KOPT-K1 (cell line): ENCODE measurements around the gene TRABD.
"Not testable (repeated sequence)": the region's sequence is repeated elsewhere in the genome, so short reads cannot be mapped to it uniquely, and the experiment has no call there.

Experiments used
- H3K27ac ChIP-seq: fragments of 200-600 bp; sonication (generic); 2 replicates; pipeline ENCODE4 v1.5.1; 2016; ENCODE audit warnings: antibody characterized with exemption, mild to moderate bottlenecking, low read depth, low read length; ENCODE audit not compliant: poor library complexity, severe bottlenecking
- H3K36me3 ChIP-seq: fragments of 200-600 bp; sonication (generic); 2 replicates; pipeline ENCODE4 v1.5.1; 2017; ENCODE audit warnings: antibody characterized with exemption, mild to moderate bottlenecking, low read length, moderate library complexity; ENCODE audit not compliant: insufficient read depth
- H3K9me3 ChIP-seq: fragments of 200-600 bp; sonication (generic); 2 replicates; pipeline ENCODE4 v1.5.1; 2017; ENCODE audit warnings: antibody characterized with exemption, low read length, mild to moderate bottlenecking; ENCODE audit not compliant: insufficient read depth, poor library complexity, severe bottlenecking

Gene TRABD

DNA sequence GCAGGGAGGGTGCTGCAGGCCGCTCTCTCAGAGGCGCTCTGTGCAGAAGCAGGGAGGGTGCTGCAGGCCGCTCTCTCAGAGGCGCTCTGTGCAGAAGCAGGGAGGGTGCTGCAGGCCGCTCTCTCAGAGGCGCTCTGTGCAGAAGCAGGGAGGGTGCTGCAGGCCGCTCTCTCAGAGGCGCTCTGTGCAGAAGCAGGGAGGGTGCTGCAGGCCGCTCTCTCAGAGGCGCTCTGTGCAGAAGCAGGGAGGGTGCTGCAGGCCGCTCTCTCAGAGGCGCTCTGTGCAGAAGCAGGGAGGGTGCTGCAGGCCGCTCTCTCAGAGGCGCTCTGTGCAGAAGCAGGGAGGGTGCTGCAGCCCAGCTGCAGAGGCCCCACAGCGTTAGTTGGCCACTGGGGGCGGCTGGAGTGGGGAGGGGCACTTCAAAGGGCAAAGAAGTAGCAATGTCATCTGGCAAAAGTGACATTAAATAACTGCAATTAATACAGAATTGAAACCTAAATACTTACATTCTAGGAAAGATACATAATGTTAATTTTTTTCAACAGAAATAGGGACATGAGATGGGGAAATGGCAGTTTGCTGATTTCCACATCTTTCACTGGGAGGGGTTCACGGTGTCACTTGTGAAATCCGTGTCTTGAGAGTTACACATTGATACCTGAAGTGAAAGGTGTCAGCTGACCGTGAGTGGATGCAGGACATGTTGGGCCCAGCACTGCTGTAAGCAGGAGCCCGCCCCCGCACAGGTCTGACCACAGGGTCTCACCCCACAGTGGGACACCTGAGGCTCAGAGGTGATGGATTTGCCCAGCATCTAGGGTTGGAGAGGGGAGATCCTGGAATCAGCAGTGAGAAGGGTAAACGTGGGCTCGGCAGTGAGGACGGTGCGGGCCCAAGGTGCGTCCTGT lies 38.2 kb upstream of the TRABD start:
- H3K9me3 ChIP-seq, H3K36me3 ChIP-seq, H3K27ac ChIP-seq: not testable (repeated sequence)

DNA sequence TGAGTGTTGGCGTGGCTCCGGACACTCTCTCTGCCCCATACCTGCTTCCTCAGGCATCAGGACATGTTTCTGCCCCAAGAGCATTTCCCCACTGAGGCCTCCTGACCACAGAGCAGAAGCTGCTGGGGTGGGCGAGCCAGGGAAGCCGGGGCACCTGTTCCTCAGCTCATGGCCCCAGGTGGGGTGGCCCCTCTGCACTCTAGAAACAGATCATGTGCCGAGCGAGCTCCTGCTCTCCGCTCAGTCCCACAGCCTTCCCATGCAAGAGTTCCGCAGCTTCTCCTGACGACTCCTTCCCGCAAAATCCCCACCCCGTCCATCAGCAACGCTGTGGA lies 37.6 kb upstream of the TRABD start:
- H3K27ac ChIP-seq, result no peak overlapping the region
- H3K36me3 ChIP-seq, result no peaks in the 10 kb centered on the region
- H3K9me3 ChIP-seq, result no peaks in the 10 kb centered on the region

DNA sequence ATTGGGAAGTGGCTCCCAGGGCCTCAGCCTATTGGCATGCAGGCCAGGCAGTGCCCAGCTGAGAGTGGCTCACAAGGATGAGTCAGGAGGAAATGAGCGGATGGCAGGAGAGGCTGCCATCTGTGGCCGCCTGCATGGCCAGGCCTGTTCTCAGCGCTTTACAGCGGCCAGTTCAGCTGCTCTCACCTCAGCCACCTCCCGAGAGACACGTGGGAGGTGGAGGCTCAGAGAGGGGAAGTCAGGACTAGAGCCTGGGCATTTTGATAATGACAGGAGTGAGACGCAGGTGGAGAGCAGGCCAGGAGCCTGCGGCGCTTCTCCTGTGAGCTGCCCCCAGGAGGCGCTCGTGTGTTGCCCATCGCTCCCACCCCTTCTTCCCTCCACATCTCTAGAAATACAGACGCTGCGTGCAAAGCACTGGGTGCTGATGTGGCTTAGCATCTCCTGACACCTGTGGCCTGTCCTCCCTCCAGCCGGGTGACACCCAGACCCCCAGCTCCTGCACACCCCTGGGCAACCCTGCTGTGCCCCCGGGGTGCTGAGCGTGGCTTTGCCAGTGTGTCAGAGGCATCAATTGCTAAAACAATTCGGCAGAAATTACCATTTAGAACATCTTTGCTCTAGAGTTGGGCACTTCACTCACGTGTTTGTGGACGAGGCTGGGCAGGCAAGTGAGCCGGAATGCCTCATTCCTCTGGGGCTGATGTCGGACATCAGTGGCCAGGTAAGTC lies 36.6 kb upstream of the TRABD start:
- H3K9me3 ChIP-seq, result no peaks in the 10 kb centered on the region

DNA sequence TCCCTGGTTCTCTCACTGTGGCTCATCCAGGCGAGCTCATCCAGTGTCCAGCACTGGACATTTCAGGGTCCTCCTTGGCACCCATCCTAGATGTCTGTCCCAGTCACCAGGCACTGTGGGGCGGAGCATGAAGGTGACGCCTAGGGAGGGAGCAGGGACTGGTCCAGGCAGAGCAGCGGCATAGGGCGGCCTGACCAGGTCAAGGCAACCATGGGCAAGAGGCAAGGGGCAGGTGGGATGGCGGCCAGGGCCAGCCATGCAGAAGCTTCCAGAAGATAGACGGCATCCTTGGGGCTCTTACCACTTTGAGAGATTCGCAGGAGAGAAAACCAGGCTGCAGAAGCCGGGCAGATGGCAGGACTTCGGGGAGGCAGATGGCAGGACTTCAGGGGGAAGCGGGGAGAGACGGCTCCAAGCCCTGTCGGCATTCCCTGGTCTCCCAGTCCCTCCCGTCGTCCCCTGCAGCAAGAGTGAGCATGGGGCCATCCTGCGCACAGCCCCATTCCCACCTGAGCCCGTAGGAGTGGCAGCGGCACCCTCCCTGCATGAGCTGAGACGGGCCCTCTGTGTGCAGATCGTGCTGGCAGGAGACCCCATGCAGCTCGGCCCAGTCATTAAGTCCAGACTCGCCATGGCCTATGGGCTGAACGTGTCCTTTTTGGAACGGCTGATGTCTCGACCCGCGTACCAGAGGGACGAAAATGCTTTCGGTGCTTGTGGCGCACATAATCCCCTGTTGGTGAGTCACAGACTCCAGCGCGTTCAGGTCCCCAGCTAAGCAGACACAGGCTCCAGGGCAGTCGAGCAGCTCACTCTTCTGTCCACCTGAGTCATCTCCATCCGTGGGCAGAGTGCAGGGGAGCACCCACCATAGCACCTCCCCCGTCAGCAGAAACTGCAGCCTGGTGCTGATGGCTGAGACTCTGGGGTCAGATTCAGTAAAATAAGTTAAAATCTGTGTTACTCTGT lies 35.3 kb upstream of the TRABD start:
- H3K27ac ChIP-seq, result no peak overlapping the region
- no peaks in the 10 kb centered on the region for H3K9me3 ChIP-seq
- H3K36me3 ChIP-seq, result no peaks in the 10 kb centered on the region

More for the DNA sequence above, 36.6 kb upstream of the TRABD start:
- Histone ChIP-seq H3K27ac (no peak overlapping the region), H3K36me3 (no peaks in the 10 kb centered on the region)

DNA sequence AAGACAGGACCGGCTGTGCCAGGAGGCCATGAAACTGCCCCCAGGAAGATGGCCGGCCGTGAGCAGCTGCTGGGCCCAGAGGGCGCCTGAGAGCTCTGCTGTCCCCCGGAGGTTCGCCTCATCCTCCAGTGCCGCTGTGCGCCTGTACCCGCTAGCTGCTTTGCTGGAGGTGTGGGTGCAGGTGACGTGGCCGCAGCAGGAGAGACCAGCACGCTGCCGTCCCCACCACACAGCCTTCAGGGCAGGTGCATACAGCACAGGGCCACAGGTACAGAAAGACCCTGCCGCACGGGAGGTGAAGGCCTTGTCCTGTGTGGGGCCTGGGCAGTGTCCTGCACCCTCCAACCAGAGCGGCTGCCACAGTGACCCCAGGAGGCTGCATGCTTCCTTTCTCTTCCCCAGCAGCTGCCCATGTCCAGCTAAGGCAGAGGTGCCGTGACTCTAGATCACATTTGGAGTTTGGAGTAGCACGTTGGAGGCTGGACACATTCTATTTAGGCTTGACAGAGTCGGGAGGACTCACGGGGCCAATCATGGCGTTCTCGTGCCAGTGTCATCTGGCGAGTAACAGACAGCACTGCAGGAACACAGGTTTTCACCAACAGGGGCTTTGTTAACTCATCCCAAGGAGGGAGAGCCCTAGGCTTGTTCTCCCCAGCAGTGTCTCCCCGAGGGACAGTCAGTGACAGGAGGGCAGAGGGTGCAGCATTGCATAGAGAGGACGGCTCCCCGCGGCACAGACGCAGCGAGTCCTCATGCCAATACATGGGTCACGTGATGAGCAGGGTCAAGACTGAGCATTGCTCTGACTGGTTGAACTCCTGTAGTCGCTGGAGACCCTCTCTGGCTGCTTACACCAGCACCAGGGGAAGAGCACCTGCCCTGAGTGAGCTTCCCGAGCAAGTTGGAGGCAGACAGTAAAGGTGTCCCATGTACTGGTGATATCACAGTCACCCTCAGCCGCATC lies 33.9 kb upstream of the TRABD start:
- Histone ChIP-seq H3K36me3 (no peaks in the 10 kb centered on the region), H3K9me3 (no peaks in the 10 kb centered on the region), H3K27ac (no peak overlapping the region)

DNA sequence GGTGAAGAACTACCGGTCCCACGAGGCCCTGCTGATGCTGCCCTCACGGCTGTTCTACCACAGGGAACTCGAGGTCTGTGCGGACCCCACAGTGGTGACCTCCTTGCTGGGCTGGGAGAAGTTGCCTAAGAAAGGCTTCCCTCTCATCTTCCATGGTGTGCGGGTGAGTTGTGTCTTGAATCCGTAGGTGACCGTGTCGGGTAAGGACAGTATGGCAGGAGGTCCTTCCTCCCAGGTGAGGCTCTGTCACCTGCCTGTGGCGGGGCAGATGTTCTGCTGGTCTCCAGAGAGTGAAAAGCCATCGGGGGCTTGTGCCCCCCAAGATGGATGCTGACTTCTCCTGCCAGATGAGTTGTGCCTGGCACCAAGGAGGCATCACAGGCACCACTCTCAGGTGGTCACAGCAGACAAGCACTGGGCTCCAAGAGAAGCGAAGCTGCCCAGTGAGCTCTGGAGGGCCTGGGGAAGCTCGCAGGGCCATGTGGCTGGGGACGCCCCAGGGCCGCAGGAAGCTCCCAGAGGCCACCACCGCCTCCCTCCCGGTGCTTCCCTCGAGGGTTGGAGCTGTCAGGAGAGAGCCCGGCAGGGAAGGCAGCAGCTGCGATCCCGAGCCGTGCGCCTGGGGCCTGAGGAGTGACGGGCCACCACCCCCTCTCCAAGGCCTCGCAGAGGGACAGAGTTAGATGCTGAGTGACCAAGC lies 32.5 kb upstream of the TRABD start:
- Histone ChIP-seq H3K27ac (no peak overlapping the region), H3K36me3 (no peaks in the 10 kb centered on the region), H3K9me3 (no peaks in the 10 kb centered on the region)

DNA sequence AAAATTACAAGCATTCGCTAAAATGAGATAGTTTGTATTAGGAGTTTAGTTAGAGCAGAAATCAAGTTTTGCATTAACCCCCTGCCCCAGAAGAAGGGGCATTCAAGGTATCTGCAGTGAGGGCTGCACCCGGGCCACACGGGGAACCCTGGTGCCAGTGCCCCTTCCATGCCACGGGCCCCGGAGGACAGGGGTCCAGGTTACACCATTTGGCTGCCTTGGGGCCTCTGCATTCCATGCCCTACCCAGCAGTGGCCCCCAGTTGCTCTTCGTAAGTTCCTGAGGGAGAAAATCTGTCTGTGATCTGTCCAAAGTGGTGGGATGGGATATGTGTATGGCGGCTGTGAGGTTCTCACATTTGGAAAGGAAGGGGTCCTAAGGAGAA lies 32.0 kb upstream of the TRABD start:
- no peak overlapping the region for H3K27ac ChIP-seq
- H3K36me3 ChIP-seq, result no peaks in the 10 kb centered on the region
- H3K9me3 ChIP-seq, result no peaks in the 10 kb centered on the region

DNA sequence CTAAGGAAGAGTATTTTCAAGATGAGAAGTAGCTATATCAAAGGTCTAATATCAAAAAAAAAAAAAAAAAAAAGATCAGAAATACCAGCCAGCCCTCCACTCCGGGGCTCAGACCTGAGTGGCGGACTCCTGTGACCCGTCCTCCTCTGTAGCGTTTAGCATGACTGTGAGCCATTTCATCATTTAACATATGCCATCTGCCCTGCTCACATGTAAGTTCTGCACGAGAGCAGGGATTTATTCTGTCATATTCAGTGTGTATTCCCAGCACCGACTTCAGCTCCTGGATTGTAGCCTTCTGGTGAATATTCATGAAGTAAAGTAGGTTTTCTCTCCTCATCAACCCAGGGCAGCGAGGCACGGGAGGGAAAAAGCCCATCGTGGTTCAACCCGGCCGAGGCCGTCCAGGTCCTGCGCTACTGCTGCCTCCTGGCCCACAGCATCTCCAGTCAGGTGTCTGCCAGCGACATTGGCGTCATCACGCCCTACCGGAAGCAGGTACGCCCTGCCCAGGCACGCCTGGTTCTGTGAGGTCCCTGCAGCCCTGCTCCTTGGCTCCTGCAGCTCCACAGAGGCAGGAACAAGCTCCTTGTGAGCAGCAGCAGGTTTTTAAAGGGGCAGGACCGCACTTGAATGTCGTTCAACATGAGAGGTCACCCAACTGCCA lies 27.9 kb upstream of the TRABD start:
- no peaks in the 10 kb centered on the region for H3K36me3 ChIP-seq
- no peak overlapping the region for H3K27ac ChIP-seq
- H3K9me3 ChIP-seq, result no peaks in the 10 kb centered on the region

DNA sequence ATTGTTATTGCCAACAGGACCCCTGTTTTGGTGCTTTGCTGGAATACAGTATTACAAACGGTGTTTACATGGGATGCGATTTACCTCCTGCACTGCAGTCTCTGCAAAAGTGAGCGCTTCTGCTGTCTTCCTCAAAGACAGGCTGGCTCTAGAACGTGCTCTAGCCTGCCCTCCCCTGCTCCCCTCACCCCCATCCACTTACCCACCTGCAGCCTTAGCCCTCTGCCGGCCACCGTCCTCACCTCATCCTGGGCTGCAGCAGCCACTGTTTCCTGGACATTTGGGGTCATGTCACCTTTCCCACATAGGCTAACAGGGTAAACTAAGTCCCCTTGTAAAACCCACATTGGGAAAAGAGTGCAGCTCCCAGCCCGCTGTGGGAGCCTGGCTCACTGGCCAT lies 24.8 kb upstream of the TRABD start:
- Histone ChIP-seq H3K27ac (no peak overlapping the region), H3K36me3 (no peaks in the 10 kb centered on the region), H3K9me3 (no peaks in the 10 kb centered on the region)

DNA sequence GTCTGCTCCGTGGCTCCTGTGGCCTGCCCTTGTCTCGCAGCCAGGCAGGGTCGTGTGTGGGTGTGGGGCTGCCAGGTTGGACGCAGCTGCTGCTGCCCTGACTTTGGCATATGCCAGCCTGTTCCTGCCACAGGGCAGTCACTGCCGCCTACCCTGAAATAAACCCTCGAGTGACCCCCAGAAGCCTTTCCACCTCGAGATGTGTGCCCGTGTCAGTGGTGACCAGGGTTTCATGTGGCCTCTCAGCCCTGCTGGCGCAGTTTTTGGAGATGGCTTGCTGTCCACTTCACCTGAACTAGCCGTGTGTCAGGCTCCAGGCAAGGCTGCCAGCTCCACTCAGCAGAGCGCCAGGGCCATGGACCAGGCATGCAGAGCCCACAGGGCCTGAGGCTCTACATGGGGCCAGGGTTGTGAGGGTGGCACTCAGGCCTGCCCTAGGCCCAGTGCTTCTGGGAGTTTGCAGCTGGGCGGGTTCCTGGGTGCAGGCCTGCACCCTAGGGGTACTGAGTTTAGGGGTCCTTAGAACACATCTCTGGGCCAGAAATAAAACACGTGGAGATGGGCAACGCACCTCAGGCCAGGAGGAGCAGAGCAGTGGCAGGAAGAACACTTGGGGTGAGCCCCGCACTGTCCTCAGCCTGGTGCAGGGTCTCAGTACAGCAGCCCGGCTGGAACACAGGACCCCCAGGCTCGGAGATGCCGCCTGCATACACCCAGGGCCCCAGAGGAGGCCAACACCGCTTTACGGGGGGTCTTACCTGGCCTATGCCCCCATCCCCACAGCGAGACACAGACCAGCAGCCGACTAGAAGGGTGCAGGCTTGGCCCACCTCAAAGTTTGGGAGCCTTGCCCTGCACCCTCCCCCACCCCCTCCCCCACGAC lies 24.0 kb upstream of the TRABD start:
- H3K9me3 ChIP-seq, result no peaks in the 10 kb centered on the region
- no peak overlapping the region for H3K27ac ChIP-seq
- no peaks in the 10 kb centered on the region for H3K36me3 ChIP-seq

DNA sequence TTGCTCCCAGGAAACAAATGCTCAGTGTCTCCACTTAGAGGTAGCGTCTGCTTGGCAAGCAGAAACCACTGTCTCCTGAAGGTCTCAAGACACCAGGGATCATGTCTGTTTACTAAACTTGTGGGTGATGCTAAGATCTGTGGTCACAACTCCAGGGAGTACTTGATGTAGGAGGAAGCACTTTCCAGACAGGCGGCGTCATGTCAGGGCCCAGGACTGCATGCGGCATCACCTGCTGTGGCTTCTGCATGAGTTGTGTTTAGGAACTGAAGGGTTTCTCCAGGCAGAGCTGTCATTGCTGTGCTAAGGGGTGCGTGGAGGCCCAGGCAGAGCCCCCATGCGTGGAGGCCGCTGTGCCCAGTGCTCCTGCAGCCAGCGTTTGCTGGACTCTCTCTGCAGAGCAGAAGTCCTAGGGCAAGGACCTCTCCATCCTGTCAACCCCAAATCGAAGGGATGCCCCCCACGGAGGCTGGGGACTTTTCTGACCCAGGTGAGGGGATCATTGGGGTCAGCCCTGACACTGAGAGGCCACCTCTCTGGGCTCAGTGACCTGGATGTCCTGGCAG lies 23.2 kb upstream of the TRABD start:
- Histone ChIP-seq H3K27ac (no peak overlapping the region), H3K9me3 (no peaks in the 10 kb centered on the region), H3K36me3 (no peaks in the 10 kb centered on the region)

DNA sequence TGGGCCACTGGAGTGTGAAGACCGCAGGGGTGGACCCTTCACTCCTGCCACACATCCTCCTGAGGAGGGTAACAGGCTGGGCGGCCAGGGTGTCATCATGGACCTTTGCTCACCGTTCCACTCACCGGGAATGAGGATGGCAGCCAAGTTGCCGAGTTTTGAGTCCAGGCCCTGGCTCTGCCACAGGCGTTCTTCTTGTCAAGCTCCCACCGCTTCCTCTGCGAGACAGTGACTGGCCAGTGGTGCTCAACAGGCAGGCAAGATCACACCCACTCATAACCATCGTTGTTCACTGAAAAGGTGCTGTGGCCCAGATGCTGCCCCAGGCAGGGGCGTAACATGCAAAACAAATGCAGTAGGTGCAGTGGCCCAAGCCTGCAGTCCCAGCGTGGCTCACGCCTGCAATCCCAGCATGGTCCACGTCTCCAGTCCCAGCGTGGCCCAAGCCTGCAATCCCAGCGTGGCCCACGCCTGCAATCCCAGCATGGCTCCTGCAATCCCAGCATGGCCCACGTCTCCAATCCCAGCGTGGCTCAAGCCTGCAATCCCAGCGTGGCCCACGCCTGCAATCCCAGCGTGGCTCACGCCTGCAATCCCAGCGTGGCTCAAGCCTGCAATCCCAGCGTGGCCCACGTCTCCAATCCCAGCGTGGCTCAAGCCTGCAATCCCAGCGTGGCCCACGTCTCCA lies 20.1 kb upstream of the TRABD start:
- H3K27ac ChIP-seq, result no peak overlapping the region
- no peaks in the 10 kb centered on the region for H3K9me3 ChIP-seq
- H3K36me3 ChIP-seq, result no peaks in the 10 kb centered on the region
